HepG2 (cell line): ENCODE measurements around the gene DUSP23. TPM values are rescaled to one million over a fixed set of nuclear protein-coding genes. Genes with fewer than 3 reads are reported as not detected.

ENCODE experiments used
- ATAC-seq: fragments of 200-7000 bp; cut with Tn5 transposase; 3 replicates; pipeline ENCODE4 v1.9.1; 2020; ENCODE audit warnings: mild to moderate bottlenecking, moderate library complexity
- BruUV-seq: library from RNA; stranded (reverse); fragments of 400-500 nt; replicated peaks from 2 replicates; lab custom pipeline; 2021; lab: Mats Ljungman, UMichigan
- CTCF ChIA-PET: fragments of 300-600 bp; formaldehyde crosslinking; extraction: SDS; loops from one replicate; lab custom pipeline; 2021; ENCODE audit warnings: low total read pairs, inconsistent platforms, low intra/inter-chr PET ratio; lab: Yijun Ruan, JAX
- POLR2A ChIA-PET: fragments of 350-600 bp; sonication (Branson Sonifier 250); formaldehyde crosslinking; loops from one replicate; lab custom pipeline; 2020; ENCODE audit warnings: antibody characterized with exemption, inconsistent platforms; lab: Yijun Ruan, JAX
- DNase-seq: peaks from one replicate; pipeline ENCODE4 v3.0.0-alpha.2; 2015; ENCODE audit warnings: low spot score
- FAIRE-seq: peaks from 3 replicates; lab custom pipeline; 2011; peaks lifted over from hg19 to GRCh38; lab: Jason Lieb, UNC
- H2AFZ ChIP-seq: one replicate; pipeline ENCODE4 v1.6.1; 2011; ENCODE audit warnings: low read length, inconsistent platforms
- H3K27ac ChIP-seq: fragments of 300-600 bp; 3 replicates; pipeline ENCODE4 v1.8.0; 2011; ENCODE audit warnings: mixed run types, mild to moderate bottlenecking, mixed read lengths, low read length, inconsistent platforms; ENCODE audit not compliant: insufficient read depth; ENCODE audit errors: extremely low read length
- H3K27me3 ChIP-seq, 2 experiments: fragments of 200-600 bp in 1 of 2; 2 replicates in 1 of 2; 3 replicates in 1 of 2; pipeline versions ENCODE4 v1.6.0 to v1.8.0; 2011; ENCODE audit warnings: low read length in 2 of 2, mild to moderate bottlenecking in 2 of 2, moderate library complexity in 2 of 2, inconsistent platforms in 1 of 2; ENCODE audit not compliant: insufficient read depth in 2 of 2, control insufficient read depth in 1 of 2
- H3K36me3 ChIP-seq, 2 experiments: fragments of 200-600 bp in 1 of 2; replicated peaks in 1 of 2; 2 replicates in 1 of 2; 3 replicates in 1 of 2; pipeline versions ENCODE4 v1.5.1 to v1.8.0; 2011; ENCODE audit warnings: low read length in 2 of 2, inconsistent platforms in 1 of 2; ENCODE audit not compliant: insufficient read depth in 2 of 2, control insufficient read depth in 1 of 2
- H3K4me1 ChIP-seq: 2 replicates; pipeline ENCODE4 v1.5.1; 2012; ENCODE audit warnings: low read length, inconsistent platforms; ENCODE audit not compliant: insufficient read depth
- H3K4me2 ChIP-seq: 2 replicates; pipeline ENCODE4 v1.6.0; 2011; ENCODE audit warnings: low read depth, low read length, inconsistent platforms
- H3K4me3 ChIP-seq, 3 experiments: fragments of 200-600 bp in 1 of 3; sonication (generic), shearing (Covaris generic) in 1 of 3; replicated peaks in 1 of 3; 2 replicates each; pipeline ENCODE4 v1.5.1; 2011 to 2016; ENCODE audit warnings: low read length in 3 of 3, inconsistent platforms in 2 of 3, low read depth in 2 of 3, mild to moderate bottlenecking in 2 of 3, control low read depth in 1 of 3, mixed read lengths in 1 of 3; ENCODE audit not compliant: insufficient read depth in 1 of 3
- H3K79me2 ChIP-seq: one replicate; pipeline ENCODE4 v1.6.1; 2011; ENCODE audit warnings: low read length, inconsistent platforms; ENCODE audit not compliant: insufficient read depth
- H3K9ac ChIP-seq: 2 replicates; pipeline ENCODE4 v1.6.0; 2011; ENCODE audit warnings: mild to moderate bottlenecking, low read depth, low read length, inconsistent platforms; ENCODE audit not compliant: insufficient read depth
- H3K9me3 ChIP-seq: 2 replicates; pipeline ENCODE4 v1.5.1; 2012; ENCODE audit warnings: mild to moderate bottlenecking, low read length
- H4K20me1 ChIP-seq: 2 replicates; pipeline ENCODE4 v1.6.0; 2011; ENCODE audit warnings: inconsistent platforms, mild to moderate bottlenecking, low read length, moderate library complexity; ENCODE audit not compliant: insufficient read depth
- ATF7 ChIP-seq, 2 experiments: fragments of 450-650 bp in 1 of 2; sonication (generic) in 1 of 2; formaldehyde crosslinking in 1 of 2; IDR thresholded peaks; 2 replicates each; pipeline versions ENCODE4 v1.4.0 to v1.6.1; 2016 to 2020; ENCODE audit warnings: antibody characterized with exemption in 1 of 2, mild to moderate bottlenecking in 1 of 2, missing genetic modification reagents in 1 of 2
- HIVEP1 ChIP-seq: sonication (generic); formaldehyde crosslinking; IDR thresholded peaks from 2 replicates; pipeline ENCODE4 v1.4.0; 2020; ENCODE audit warnings: mild to moderate bottlenecking, missing genetic modification reagents
- RAD51 ChIP-seq: fragments of 450-650 bp; IDR thresholded peaks from 2 replicates; pipeline ENCODE4 v1.6.1; 2016; ENCODE audit warnings: borderline replicate concordance
- WGBS: methylation state at CpG from one replicate; pipeline ENCODE4 v1.1.6; 2017; ENCODE audit warnings: low lambda C conversion rate; 5-methylcytosine and 5-hydroxymethylcytosine counted together
- in situ Hi-C: cut with HindIII; loops from 2 replicates; pipeline ENCODE4 v1.10.0; 2017; ENCODE audit warnings: low pct_unique_long_range_greater_than_20kb; ENCODE audit not compliant: extremely low pct_ligation_motif_present
- intact Hi-C: fragments of 100-400 bp; cut with micrococcal nuclease; formaldehyde crosslinking; loops from one replicate; pipeline ENCODE4 v1.10.0; 2022; ENCODE audit not compliant: unreplicated experiment
- polyA plus RNA-seq, 8 experiments: library from polyadenylated mRNA; depleted of rRNA in 3 of 8; stranded (reverse) in 7 of 8; unstranded in 1 of 8; fragments of >200 nt; fragmentation: Illumina TruSeq in 4 of 8; extraction: Trizol in 4 of 8; gene quantifications; 2 replicates each; pipeline versions ENCODE4 v1.2.1 to v1.2.3, GENCODE V29; 2011 to 2016; ENCODE audit warnings: low read depth in 4 of 8, missing spikeins in 1 of 8, mixed read lengths in 1 of 8; ENCODE audit not compliant: insufficient read depth in 1 of 8
- total RNA-seq, 5 experiments: library from RNA; depleted of rRNA; stranded (reverse); fragments of >200 nt; fragmentation: Illumina TruSeq; extraction: Trizol; gene quantifications; 2 replicates each; pipeline ENCODE4 v1.2.3, GENCODE V29; 2016; ENCODE audit warnings: low read depth in 1 of 5
- TF ChIP-seq, protein P1 (sequence below): sonication (generic); formaldehyde crosslinking; IDR thresholded peaks from 2 replicates; pipeline ENCODE4 v1.5.0; 2020; ENCODE audit warnings: missing genetic modification reagents, mild to moderate bottlenecking, borderline replicate concordance
- TF ChIP-seq, protein P2 (sequence below): IDR thresholded peaks from 2 replicates; pipeline ENCODE4 v1.6.1; 2016; ENCODE audit warnings: control low read depth

Gene DUSP23
- total and polyA plus RNA-seq, 2 of the 13 experiments (the other 11 are each of a cell fraction or from before 2014, with no cell fraction given) = not detected

DNA sequence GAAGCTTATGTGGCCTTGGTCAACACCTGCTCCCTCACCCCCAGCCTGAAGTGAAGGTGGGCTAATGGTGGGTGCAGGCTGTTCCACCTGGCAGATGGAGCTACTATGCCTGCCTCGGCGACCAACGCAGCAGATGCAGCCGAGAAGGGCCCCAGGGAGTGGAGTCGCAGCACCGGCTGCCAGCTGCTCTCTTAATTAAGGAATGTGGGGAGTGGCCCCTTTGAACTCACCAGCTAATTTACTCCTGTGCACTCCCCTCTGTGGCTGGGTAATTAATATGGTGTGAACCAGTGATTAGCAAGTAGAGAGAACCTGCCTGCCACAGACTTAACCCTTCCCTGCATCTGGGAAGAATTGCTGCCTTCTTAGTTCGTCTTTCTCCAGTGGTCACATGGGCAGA is 42.6 kb downstream of the DUSP23 start:
- in situ Hi-C loops = no loop called here
- H3K36me3 ChIP-seq = no peaks in the 10 kb centered on the region
- no peak for TF ChIP-seq ATF7 (IDR thresholded peaks at IDR 0.05)
- no peak for TF ChIP-seq ATF7 (CRISPR knock-in tag; IDR thresholded peaks at IDR 0.05)
- no peak for TF ChIP-seq RAD51
- TF ChIP-seq, protein P1, sequence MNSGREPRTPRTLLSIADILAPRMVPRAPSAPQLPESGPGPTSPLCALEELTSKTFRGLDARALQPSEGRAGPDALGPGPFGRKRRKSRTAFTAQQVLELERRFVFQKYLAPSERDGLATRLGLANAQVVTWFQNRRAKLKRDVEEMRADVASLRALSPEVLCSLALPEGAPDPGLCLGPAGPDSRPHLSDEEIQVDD = no peak
- H3K9me3 ChIP-seq = no peaks in the 10 kb centered on the region
- POLR2A ChIA-PET = no interaction called here
- H2AFZ ChIP-seq = no peak overlapping the region
- ATAC-seq (no peak), FAIRE-seq (no peak), DNase-seq (no peak)
- H3K9ac ChIP-seq = no peak overlapping the region
- CTCF ChIA-PET = no interaction called here
- H3K27me3 ChIP-seq = peaks cover 3 to 4% of the 10 kb centered on the region in 2 experiments; a peak in 3 of 5 replicates
- no TSS peak for BruUV-seq
- peaks cover 12% of the 10 kb centered on the region for H3K4me1 ChIP-seq
- H3K4me3 ChIP-seq = no peak overlapping the region
- no peak overlapping the region for H3K27ac ChIP-seq
- H4K20me1 ChIP-seq = no peaks in the 10 kb centered on the region
- no peak overlapping the region for H3K4me2 ChIP-seq
- 29% methylated on average over 3 of the region's 7 CpGs for whole genome bisulfite sequencing
- no peaks in the 10 kb centered on the region for H3K79me2 ChIP-seq
- intact Hi-C loops = no loop called here

DNA sequence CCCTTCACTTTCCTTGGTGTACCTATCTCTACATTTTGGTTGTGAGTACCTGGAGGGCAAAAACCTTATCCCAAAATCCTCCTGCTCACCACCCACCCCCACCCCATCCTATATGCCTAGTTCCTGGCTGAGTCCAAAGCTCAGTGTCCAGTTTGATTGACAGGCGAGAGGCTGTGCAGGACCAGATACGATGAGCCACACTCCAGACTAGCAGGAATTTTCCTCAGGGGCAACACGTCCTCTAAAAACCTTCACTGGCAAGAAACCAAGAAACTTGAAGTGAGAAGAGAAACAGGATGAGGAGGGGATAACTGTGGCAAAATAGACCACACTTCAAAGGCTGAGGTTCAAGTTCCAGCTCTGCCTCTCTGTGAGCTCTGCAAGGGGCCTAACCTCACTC is 44.8 kb downstream of the DUSP23 start:
- ATAC-seq = 0 out of 3 replicates have a peak, but pooled peaks have one; percentile 26
- CTCF ChIA-PET = no interaction called here
- TF ChIP-seq HIVEP1 (CRISPR knock-in tag) = no peak
- TF ChIP-seq, protein P2, sequence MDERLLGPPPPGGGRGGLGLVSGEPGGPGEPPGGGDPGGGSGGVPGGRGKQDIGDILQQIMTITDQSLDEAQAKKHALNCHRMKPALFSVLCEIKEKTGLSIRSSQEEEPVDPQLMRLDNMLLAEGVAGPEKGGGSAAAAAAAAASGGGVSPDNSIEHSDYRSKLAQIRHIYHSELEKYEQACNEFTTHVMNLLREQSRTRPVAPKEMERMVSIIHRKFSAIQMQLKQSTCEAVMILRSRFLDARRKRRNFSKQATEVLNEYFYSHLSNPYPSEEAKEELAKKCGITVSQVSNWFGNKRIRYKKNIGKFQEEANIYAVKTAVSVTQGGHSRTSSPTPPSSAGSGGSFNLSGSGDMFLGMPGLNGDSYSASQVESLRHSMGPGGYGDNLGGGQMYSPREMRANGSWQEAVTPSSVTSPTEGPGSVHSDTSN = peak; percentile 78
- H4K20me1 ChIP-seq = no peaks in the 10 kb centered on the region
- no peaks in the 10 kb centered on the region for H3K36me3 ChIP-seq
- H3K4me1 ChIP-seq = peaks cover 12% of the 10 kb centered on the region
- H3K9me3 ChIP-seq = no peaks in the 10 kb centered on the region
- no peaks in the 10 kb centered on the region for H3K79me2 ChIP-seq
- peak; percentile 6 for DNase-seq
- H3K4me2 ChIP-seq = no peak overlapping the region
- POLR2A ChIA-PET = no interaction called here
- no peak overlapping the region for H3K4me3 ChIP-seq
- in situ Hi-C loops (no loop called here), intact Hi-C loops (no loop called here)
- no peak overlapping the region for H3K27ac ChIP-seq
- whole genome bisulfite sequencing = 0% methylated on average over 3 of the region's 3 CpGs
- H3K27me3 ChIP-seq = peaks cover 3 to 12% of the 10 kb centered on the region in 2 experiments; a peak in 4 of 5 replicates
- no peak for FAIRE-seq
- no TSS peak for BruUV-seq
- no peak overlapping the region for H3K9ac ChIP-seq
- no peak overlapping the region for H2AFZ ChIP-seq
